ENCODE measurements around the gene CHDH.

The CHDH gene

DNA sequence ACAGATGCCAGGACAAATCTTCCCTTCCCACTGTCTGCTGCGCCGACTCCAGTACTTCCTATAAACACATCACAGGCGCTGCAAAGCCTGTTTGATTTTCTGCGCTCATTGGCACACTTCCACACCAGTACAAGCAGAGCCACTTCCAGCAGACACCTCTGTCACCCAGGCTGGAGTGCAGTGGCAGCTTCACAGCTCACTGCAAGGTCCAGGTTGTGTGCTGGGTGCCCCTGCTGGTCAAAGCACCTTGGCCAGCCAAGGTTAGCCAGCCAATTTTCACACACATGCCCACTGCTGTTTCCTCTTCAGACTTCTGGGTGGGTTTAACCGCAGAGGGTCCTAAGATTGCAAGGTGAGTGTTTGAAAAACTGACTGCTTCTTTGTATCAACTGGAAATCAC is 4.9 kb downstream of the CHDH start:
- Histone ChIP-seq H3K27ac (no peak overlapping the region), H3K9me3 (no peaks in the 10 kb centered on the region), H3K27me3 (peaks cover 33% of the 10 kb centered on the region), H3K4me1 (ENCODE audit: control insufficient read depth in 1 of 2, insufficient read depth in 1 of 2, low read depth in 1 of 2, low read length in 1 of 2) (peaks cover 9 to 12% of the 10 kb centered on the region in 2 experiments), H3K4me3 (ENCODE audit: low read depth in 1 of 2, low read length in 1 of 2) (no peak overlapping the region), H3K36me3 (no peaks in the 10 kb centered on the region)
- no peak for TF ChIP-seq CTCF (IDR thresholded peaks at IDR 0.05)

DNA sequence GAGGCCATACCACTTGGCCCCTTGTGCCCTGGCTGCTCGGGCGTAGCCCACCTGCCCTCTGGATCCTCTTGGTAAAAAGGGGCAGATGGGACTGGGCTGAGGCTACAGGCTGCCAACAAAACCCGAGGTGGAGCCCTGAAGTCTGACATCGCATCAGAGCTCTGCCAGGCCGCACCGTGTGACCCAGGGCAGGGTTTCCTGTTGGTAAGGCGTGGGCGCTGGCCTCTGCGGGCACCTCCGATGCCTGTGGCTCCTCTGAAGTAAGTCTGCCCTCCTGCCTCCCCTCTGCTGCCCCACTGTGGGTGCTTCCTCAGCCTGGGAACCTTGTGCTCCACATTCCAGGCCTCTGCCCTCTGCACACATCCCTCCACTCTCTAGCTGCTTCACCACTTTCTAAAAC is 8.9 kb downstream of the CHDH start:
- H3K4me1 ChIP-seq (ENCODE audit: control insufficient read depth in 1 of 2, insufficient read depth in 1 of 2, low read depth in 1 of 2, low read length in 1 of 2): peaks cover 33 to 35% of the 10 kb centered on the region in 2 experiments
- TF ChIP-seq CTCF (IDR thresholded peaks at IDR 0.05): no peak
- no peaks in the 10 kb centered on the region for H3K9me3 ChIP-seq
- no peaks in the 10 kb centered on the region for H3K36me3 ChIP-seq
- H3K4me3 ChIP-seq (ENCODE audit: low read depth in 1 of 2, low read length in 1 of 2): no peak overlapping the region
- H3K27ac ChIP-seq: no peak overlapping the region
- H3K27me3 ChIP-seq: peaks cover 2% of the 10 kb centered on the region

- Histone ChIP-seq H3K27me3 (no peaks in the 10 kb centered on the region), H3K4me1 (ENCODE audit: control insufficient read depth in 1 of 2, insufficient read depth in 1 of 2, low read depth in 1 of 2, low read length in 1 of 2) (peaks cover 44 to 45% of the 10 kb centered on the region in 2 experiments), H3K4me3 (ENCODE audit: low read depth in 1 of 2, low read length in 1 of 2) (no peak overlapping the region), H3K36me3 (no peaks in the 10 kb centered on the region), H3K9me3 (no peaks in the 10 kb centered on the region), H3K27ac (no peak overlapping the region)
- no peak for TF ChIP-seq CTCF (IDR thresholded peaks at IDR 0.05)
These were observed 9.9 kb downstream of the CHDH start for GRCh38 chr3:53836084-53836872.

GRCh38 chr3:53835257-53835656 is 11.0 kb downstream of the CHDH start:
- H3K9me3 ChIP-seq: no peaks in the 10 kb centered on the region

DNA sequence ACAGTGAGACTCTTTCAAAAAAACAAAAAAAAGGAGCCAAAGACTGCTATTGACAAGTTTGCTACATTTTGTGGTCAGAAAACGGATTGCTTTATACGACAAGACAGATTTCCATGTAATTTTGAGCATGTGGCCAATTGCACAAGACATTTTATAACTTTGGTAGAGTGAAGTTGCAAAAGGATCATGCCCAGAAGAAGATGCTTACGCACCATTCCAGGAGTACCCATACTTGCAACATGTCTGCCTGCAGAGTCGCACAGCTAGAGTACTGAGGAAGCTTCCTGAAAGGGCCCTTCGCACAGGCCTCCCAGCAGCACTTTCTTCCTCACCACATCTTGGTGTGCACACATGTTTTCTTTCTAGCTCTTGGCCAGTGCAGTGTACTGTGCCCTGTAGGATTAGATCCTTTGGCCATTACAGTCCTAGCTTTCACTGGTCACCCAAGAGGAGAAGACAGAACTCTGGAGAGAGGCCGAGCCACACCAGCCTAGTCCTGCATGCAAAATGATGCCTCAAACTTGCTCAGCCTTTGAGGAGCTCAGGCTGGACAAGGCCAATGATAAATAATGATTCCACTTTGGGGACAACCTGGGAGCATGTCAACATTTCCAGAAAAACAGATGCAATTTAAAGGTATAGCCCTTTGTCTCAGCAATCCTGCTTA is 11.7 kb downstream of the CHDH start:
- H3K36me3 ChIP-seq: no peaks in the 10 kb centered on the region
- no peak for TF ChIP-seq CTCF (IDR thresholded peaks at IDR 0.05)

More at GRCh38 chr3:53835257-53835656, 11.0 kb downstream of the CHDH start:
- peaks cover 54 to 55% of the 10 kb centered on the region in 2 experiments for H3K4me1 ChIP-seq (ENCODE audit: control insufficient read depth in 1 of 2, insufficient read depth in 1 of 2, low read depth in 1 of 2, low read length in 1 of 2)
- no peaks in the 10 kb centered on the region for H3K36me3 ChIP-seq
- no peak overlapping the region for H3K4me3 ChIP-seq (ENCODE audit: low read depth in 1 of 2, low read length in 1 of 2)
- H3K27ac ChIP-seq: peak overlapping the region; percentile 57
- no peak for TF ChIP-seq CTCF (IDR thresholded peaks at IDR 0.05)
- no peaks in the 10 kb centered on the region for H3K27me3 ChIP-seq

More for the DNA sequence above, 11.7 kb downstream of the CHDH start:
- Histone ChIP-seq H3K27ac (peak overlapping the region; percentile 57), H3K4me1 (ENCODE audit: control insufficient read depth in 1 of 2, insufficient read depth in 1 of 2, low read depth in 1 of 2, low read length in 1 of 2) (peaks cover 61% of the 10 kb centered on the region in 2 experiments), H3K4me3 (ENCODE audit: low read depth in 1 of 2, low read length in 1 of 2) (no peak overlapping the region), H3K9me3 (no peaks in the 10 kb centered on the region), H3K27me3 (no peaks in the 10 kb centered on the region)

Data from neutrophil (primary cell).